HCT116 (cell line): ENCODE data around the gene RTN4RL1. TPM values are rescaled to one million over a fixed set of nuclear protein-coding genes. Genes with fewer than 3 reads are reported as not detected.

Source experiments
- ATAC-seq: fragments of 200-7000 bp; cut with Tn5 transposase; 2 replicates; pipeline ENCODE4 v1.9.1; 2020; ENCODE audit warnings: mild to moderate bottlenecking, moderate library complexity
- BruUV-seq: library from RNA; stranded (reverse); fragments of 400-500 nt; replicated peaks from 2 replicates; lab custom pipeline; 2021; lab: Mats Ljungman, UMichigan
- CTCF ChIA-PET: fragments of 300-600 bp; sonication (Branson Sonifier 250); formaldehyde crosslinking; loops from one replicate; lab custom pipeline; 2021; ENCODE audit warnings: antibody characterized with exemption; lab: Charles Lee
- POLR2A ChIA-PET: fragments of 300-600, 350-600 bp; sonication (Branson Sonifier 250); formaldehyde crosslinking; loops from one replicate; lab custom pipeline; 2021; ENCODE audit warnings: antibody characterized with exemption; lab: Charles Lee
- RAD21 ChIA-PET, 2 experiments: fragments of 300-600 bp; sonication (Branson Sonifier 250); formaldehyde crosslinking; loops; one replicate each; lab custom pipeline; 2023; ENCODE audit warnings: low total read pairs in 2 of 2; ENCODE audit not compliant: uncharacterized antibody in 2 of 2, unreplicated experiment in 2 of 2, low non-redundant PET in 1 of 2; lab: Charles Lee
- DNase-seq: peaks from one replicate; pipeline ENCODE4 v3.0.0-alpha.2; 2010; ENCODE audit warnings: low read depth, low spot score
- H2AFZ ChIP-seq: fragments of 200-600 bp; shearing (Covaris generic), sonication (generic); 2 replicates; pipeline ENCODE4 v1.6.1; 2017; ENCODE audit warnings: low read depth, mixed run types, mixed read lengths, antibody characterized with exemption, low read length; ENCODE audit not compliant: poor library complexity, severe bottlenecking
- H3K27ac ChIP-seq: 2 replicates; pipeline ENCODE4 v1.5.1; 2012; ENCODE audit warnings: low read depth, low read length
- H3K27me3 ChIP-seq: fragments of 200-600 bp; sonication (generic); 2 replicates; pipeline ENCODE4 v1.6.1; 2016; ENCODE audit warnings: mixed run types, low read length, mixed read lengths; ENCODE audit not compliant: insufficient read depth
- H3K36me3 ChIP-seq, 2 experiments: fragments of 200-500 bp in 1 of 2; fragments of 200-600 bp in 1 of 2; sonication (Bioruptor generic) in 1 of 2; sonication (generic) in 1 of 2; 2 replicates each; pipeline versions ENCODE4 v1.5.1 to v1.6.1; 2014 to 2016; ENCODE audit warnings: low read length in 2 of 2, inconsistent platforms in 1 of 2, mixed read lengths in 1 of 2, mixed run types in 1 of 2; ENCODE audit not compliant: insufficient read depth in 2 of 2, control insufficient read depth in 1 of 2
- H3K4me1 ChIP-seq, 2 experiments: fragments of 200-600 bp in 1 of 2; sonication (generic) in 1 of 2; 2 replicates each; pipeline versions ENCODE4 v1.5.1 to v1.6.1; 2012 to 2017; ENCODE audit warnings: low read length in 2 of 2, inconsistent platforms in 1 of 2, mild to moderate bottlenecking in 1 of 2, mixed read lengths in 1 of 2, mixed run types in 1 of 2, moderate library complexity in 1 of 2; ENCODE audit not compliant: insufficient read depth in 2 of 2, control insufficient read depth in 1 of 2
- H3K4me2 ChIP-seq: fragments of 200-600 bp; sonication (generic); 2 replicates; pipeline ENCODE4 v1.6.1; 2017; ENCODE audit warnings: mixed run types, low read length, mixed read lengths
- H3K4me3 ChIP-seq, 2 experiments: fragments of 200-600 bp in 1 of 2; sonication (generic) in 1 of 2; replicated peaks in 1 of 2; 2 replicates each; pipeline ENCODE4 v1.5.1; 2011 to 2016; ENCODE audit warnings: low read length in 2 of 2, control low read depth in 1 of 2, low read depth in 1 of 2, mild to moderate bottlenecking in 1 of 2, mixed read lengths in 1 of 2, mixed run types in 1 of 2
- H3K79me2 ChIP-seq: fragments of 200-600 bp; sonication (generic); 2 replicates; pipeline ENCODE4 v1.6.1; 2017; ENCODE audit warnings: mild to moderate bottlenecking, mixed run types, low read length, moderate library complexity, mixed read lengths; ENCODE audit not compliant: insufficient read depth
- H3K9ac ChIP-seq: fragments of 200-600 bp; sonication (generic); 2 replicates; pipeline ENCODE4 v1.6.1; 2016; ENCODE audit warnings: low read length, mixed read lengths
- H3K9me2 ChIP-seq: fragments of 200-600 bp; sonication (generic), shearing (Covaris generic); 2 replicates; pipeline ENCODE4 v1.6.1; 2017; ENCODE audit warnings: mixed run types, mild to moderate bottlenecking, moderate library complexity; ENCODE audit not compliant: insufficient read depth
- H3K9me3 ChIP-seq, 2 experiments: fragments of 200-500 bp in 1 of 2; fragments of 200-600 bp in 1 of 2; sonication (Bioruptor generic) in 1 of 2; sonication (generic) in 1 of 2; 2 replicates each; pipeline ENCODE4 v1.6.1; 2014 to 2017; ENCODE audit warnings: low read length in 2 of 2, mixed read lengths in 2 of 2, inconsistent platforms in 1 of 2, low read depth in 1 of 2, mild to moderate bottlenecking in 1 of 2, mixed run types in 1 of 2, moderate library complexity in 1 of 2; ENCODE audit not compliant: control insufficient read depth in 1 of 2, insufficient read depth in 1 of 2
- H4K20me1 ChIP-seq: fragments of 200-600 bp; sonication (generic), shearing (Covaris generic); 2 replicates; pipeline ENCODE4 v1.6.1; 2017; ENCODE audit warnings: mixed run types, mild to moderate bottlenecking, moderate library complexity; ENCODE audit not compliant: insufficient read depth
- CBX3 ChIP-seq: IDR thresholded peaks from 2 replicates; pipeline ENCODE4 v1.6.1; 2012; ENCODE audit warnings: low read depth
- CEBPB ChIP-seq: IDR thresholded peaks from 2 replicates; pipeline ENCODE4 v1.6.1; 2012; ENCODE audit warnings: low read depth
- EZH2 ChIP-seq: fragments of 200-600 bp; sonication (generic); IDR thresholded peaks from 2 replicates; pipeline ENCODE4 v1.6.1; 2017; ENCODE audit warnings: antibody characterized with exemption, mixed run types
- FOSL1 ChIP-seq: IDR thresholded peaks from 2 replicates; pipeline ENCODE4 v1.6.1; 2012; ENCODE audit warnings: low read depth
- MAX ChIP-seq: IDR thresholded peaks from 2 replicates; pipeline ENCODE4 v1.6.1; 2012
- POLR2A ChIP-seq: IDR thresholded peaks from 2 replicates; pipeline ENCODE4 v1.7.0; 2011; ENCODE audit warnings: borderline replicate concordance; ENCODE audit not compliant: insufficient read depth, insufficient read length; ENCODE audit errors: extremely low read depth
- POLR2AphosphoS5 ChIP-seq: IDR thresholded peaks from 2 replicates; pipeline ENCODE4 v1.6.1; 2011; ENCODE audit warnings: mild to moderate bottlenecking, low read depth, low read length, moderate library complexity
- RAD21 ChIP-seq: IDR thresholded peaks from 2 replicates; pipeline ENCODE4 v1.6.1; 2012; ENCODE audit warnings: low read depth, mild to moderate bottlenecking
- REST ChIP-seq: IDR thresholded peaks from 2 replicates; pipeline ENCODE4 v1.6.1; 2012; ENCODE audit warnings: low read depth
- SIN3A ChIP-seq: IDR thresholded peaks from 2 replicates; pipeline ENCODE4 v1.6.1; 2012; ENCODE audit warnings: low read depth
- YY1 ChIP-seq: IDR thresholded peaks from 2 replicates; pipeline ENCODE4 v1.6.1; 2011; ENCODE audit warnings: low read length, low read depth, moderate library complexity, mild to moderate bottlenecking; ENCODE audit not compliant: insufficient replicate concordance; ENCODE audit errors: extremely low read depth
- ZBTB33 ChIP-seq: IDR thresholded peaks from 2 replicates; pipeline ENCODE4 v1.6.1; 2011; ENCODE audit warnings: mild to moderate bottlenecking, low read length, moderate library complexity; ENCODE audit not compliant: insufficient replicate concordance; ENCODE audit errors: extremely low read depth
- ZFX ChIP-seq: fragments of 450-650 bp; IDR thresholded peaks from 2 replicates; pipeline ENCODE4 v1.6.1; 2017
- ZNF274 ChIP-seq: fragments of 200-500 bp; sonication (Bioruptor generic); IDR thresholded peaks from 2 replicates; pipeline ENCODE4 v1.6.1; 2014; ENCODE audit warnings: mild to moderate bottlenecking, low read depth, low read length, inconsistent platforms
- intact Hi-C: fragments of 100-400 bp; cut with micrococcal nuclease; formaldehyde crosslinking; loops from 2 replicates; pipeline ENCODE4 v1.10.0; 2022
- total RNA-seq: library from RNA; stranded (reverse); gene quantifications from one replicate; pipeline ENCODE4 v1.2.1, GENCODE V29; 2021; ENCODE audit not compliant: unreplicated experiment
- TF ChIP-seq, protein P1 (sequence below): IDR thresholded peaks from 2 replicates; pipeline ENCODE4 v1.6.1; 2012

Gene RTN4RL1
- total RNA-seq, 1 experiment from 2014 or later = 3.7 TPM

DNA sequence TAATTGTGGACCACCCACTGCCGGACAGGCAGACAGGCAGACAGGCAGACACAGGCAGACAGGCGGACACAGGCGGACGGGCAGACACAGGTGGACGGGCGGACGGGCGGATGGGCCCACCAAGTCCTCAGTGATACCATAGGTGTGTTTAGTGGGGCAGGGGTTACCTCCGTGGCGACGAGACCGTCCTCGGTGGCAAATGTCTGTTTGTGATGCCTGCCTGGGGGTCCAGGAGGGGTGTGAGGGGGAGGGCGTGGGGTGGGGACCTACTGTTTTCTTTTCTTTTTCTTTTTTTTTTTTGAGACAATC is 76.7 kb downstream of the RTN4RL1 start:
- Histone ChIP-seq H3K4me2 (no peak overlapping the region), H2AFZ (no peak overlapping the region), H3K9me2 (no peaks in the 10 kb centered on the region), H3K36me3 (no peaks in the 10 kb centered on the region), H3K27me3 (no peaks in the 10 kb centered on the region), H3K9me3 (no peaks in the 10 kb centered on the region), H3K4me3 (no peak overlapping the region), H3K27ac (no peak overlapping the region), H4K20me1 (no peaks in the 10 kb centered on the region), H3K9ac (no peak overlapping the region), H3K4me1 (no peaks in the 10 kb centered on the region), H3K79me2 (no peaks in the 10 kb centered on the region)
- intact Hi-C loops = no loop called here
- no TSS peak for BruUV-seq
- ChIA-PET POLR2A (no interaction called here), CTCF (no interaction called here), RAD21 (no interaction called here)
- ATAC-seq (no peak), DNase-seq (no peak)
- TF ChIP-seq ZFX (no peak), REST (no peak), RAD21 (no peak), FOSL1 (no peak)

- ChIA-PET POLR2A (no interaction called here), RAD21 (no interaction called here), CTCF (no interaction called here)
- Histone ChIP-seq H3K9me2 (no peaks in the 10 kb centered on the region), H3K4me2 (no peak overlapping the region), H3K9ac (no peak overlapping the region), H3K36me3 (no peaks in the 10 kb centered on the region), H3K9me3 (no peaks in the 10 kb centered on the region), H3K27ac (no peak overlapping the region), H4K20me1 (no peaks in the 10 kb centered on the region), H2AFZ (no peak overlapping the region), H3K79me2 (no peaks in the 10 kb centered on the region), H3K27me3 (no peaks in the 10 kb centered on the region), H3K4me3 (no peak overlapping the region), H3K4me1 (no peaks in the 10 kb centered on the region)
- no peak for ATAC-seq
- BruUV-seq = no TSS peak
- no peak for DNase-seq
- intact Hi-C loops = no loop called here
- TF ChIP-seq, protein P1, sequence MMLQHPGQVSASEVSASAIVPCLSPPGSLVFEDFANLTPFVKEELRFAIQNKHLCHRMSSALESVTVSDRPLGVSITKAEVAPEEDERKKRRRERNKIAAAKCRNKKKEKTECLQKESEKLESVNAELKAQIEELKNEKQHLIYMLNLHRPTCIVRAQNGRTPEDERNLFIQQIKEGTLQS = no peak
- TF ChIP-seq YY1 (no peak), CBX3 (no peak), POLR2A (no peak), POLR2AphosphoS5 (no peak), CEBPB (no peak), ZNF274 (no peak), EZH2 (no peak), SIN3A (no peak), MAX (no peak), ZBTB33 (no peak), ZFX (no peak)
Measured at GRCh38 chr17:1947743-1948516, 77.2 kb downstream of the RTN4RL1 start.
